HG03097 (cell line): ENCODE results near the gene RAP1A.
A peak's percentile ranks its signal among the peaks of the same experiment; 100 is the strongest.
"Not testable (repeated sequence)": the region's sequence is repeated elsewhere in the genome, so short reads cannot be mapped to it uniquely, and the experiment has no call there.

Source experiments
- ATAC-seq: cut with Tn5 transposase; IDR thresholded peaks from one replicate; pipeline ENCODE4 v1.9.1; 2021; ENCODE audit not compliant: unreplicated experiment, low FRiP score

The RAP1A gene

DNA sequence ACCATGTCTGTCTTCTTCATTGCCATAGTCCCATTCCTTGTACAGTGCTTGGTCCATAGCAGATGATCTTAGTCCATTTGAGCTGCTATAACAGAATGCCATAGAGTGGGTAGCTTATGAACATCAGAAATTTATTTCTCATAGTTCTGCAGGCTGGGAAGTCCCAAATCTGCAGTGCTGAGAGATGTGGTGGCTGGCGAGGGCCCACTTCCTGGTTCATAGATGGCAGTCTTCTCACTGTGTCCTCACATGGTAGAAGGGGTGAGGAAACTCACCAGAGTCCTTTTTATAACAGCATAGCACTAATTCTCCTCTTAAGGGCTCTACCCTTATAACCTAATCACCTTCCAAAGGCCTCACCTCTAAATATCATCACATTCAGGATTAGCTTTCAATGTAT, 23.1 kb upstream of the RAP1A start:
- ATAC-seq = no peak

DNA sequence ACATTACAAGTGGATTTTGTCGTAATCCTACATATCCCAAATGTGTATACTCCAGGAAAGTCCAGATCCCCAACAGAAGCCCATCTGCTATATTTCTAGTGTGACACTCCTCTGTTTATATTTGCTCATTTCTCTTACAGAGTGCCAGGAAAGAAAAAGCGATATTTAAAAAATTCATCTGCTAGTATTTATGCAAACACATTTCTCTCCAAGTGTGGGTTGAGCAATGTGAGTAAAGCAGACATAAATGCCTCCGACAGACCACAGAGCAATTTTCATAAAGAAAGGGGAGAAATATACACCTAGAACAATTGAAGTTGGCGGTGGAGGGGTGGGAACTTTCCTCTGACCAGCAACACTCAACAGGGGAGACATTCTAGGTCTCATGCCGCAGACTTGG, 22.2 kb upstream of the RAP1A start:
- ATAC-seq = no peak

DNA sequence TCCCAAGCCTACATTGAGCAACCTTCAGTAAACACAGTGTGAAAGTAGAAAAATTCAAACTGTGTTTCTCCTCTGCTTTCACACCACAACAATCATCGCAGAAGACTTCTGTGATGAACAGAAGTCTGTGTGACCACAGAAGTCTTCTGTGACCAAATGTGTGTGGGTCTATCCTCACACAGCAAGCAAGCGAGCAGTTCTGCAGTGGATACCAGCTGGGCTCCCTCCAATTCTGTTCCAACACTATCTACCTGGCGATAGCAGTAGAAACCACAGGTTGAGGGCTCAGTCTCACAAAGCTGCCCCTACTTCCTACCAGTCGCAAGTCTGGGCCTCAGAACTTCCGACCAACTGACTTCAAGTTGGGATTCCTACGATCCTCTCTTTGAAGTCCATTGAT, 21.0 kb upstream of the RAP1A start:
- no peak for ATAC-seq

DNA sequence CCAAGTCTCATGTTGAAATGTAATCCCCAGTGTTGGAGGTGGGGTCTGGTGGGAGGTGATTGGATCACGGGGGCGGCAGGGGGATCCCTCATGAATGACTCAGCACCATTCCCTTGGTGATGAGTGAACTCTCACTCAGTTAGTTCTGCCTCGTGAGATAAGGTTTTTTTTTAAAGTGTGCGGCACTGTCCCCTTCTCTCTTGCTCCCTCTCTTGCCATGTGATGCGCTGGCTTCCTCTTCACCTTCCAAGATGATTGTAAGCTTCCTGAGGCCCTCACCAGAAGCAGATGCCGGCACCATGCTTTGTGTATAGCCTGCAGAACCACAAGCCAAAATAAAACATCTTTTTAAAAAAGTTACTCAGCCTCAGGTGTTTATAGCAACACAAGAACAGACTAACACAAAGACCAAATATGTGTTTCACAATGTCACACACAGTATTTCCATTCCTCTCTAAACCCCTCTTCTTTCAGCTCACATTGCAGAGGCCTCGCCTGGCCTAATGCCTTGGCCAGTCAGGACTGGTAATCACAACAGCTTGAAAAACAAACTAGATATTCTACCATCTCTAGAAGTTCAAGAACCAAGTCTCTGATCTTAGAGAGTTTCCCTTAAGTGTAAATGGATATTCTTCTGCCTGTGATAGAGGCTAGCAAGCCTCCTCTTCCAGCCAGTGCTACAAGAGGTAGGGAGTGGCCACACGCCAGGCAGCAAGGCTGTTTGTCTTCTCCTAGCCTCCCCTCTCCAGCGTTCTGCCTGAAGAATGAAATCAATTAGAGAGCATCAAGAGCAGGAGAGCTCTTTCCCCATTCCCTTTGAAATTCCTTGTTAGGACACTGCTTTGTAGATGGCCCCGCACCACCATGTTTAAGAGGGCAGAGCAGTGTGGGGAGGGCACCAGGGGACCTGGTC, 19.6 kb upstream of the RAP1A start:
- no peak for ATAC-seq

DNA sequence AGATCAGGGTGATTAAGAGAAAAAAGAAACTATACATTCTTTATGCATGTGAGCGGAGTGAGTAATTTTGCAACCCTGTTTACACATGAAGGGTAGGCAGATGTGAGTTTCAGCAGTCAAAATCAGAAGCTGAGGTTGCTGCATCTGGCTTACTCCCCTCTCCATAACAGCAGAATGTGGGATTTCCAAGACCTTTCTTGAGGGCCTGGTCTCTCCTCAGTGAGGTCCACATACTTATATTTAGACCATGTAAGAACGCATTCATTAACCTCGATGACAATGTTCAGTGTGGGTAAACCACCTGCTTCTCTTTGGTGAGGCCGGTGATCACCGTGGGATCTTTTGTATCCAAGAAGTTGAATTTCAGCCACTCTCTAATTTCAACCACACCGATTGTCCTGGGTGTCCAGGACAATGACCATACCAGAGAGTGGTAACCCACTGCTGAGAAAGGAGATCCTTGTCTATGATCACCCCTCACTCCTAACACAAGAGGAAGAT, 18.7 kb upstream of the RAP1A start:
- peak; percentile 51 for ATAC-seq

DNA sequence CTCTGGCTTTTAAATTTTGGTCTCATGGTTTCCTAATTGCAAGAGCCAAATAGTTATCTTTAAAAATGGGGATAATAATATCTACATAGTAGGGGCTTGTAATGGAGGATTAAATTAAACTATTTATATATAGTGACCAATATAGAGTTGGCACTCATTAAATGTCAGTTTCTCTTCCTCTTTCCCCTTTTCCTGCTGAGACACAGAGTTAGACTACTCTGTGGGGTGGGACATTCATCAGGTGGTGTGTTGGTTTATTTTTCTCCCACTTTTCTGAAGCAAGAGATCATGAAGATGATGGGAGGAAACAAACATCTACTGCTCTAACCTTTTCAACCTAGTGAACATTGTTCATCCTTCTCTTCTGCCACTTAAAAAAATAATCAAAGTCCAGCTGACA, 17.3 kb upstream of the RAP1A start:
- ATAC-seq = no peak

DNA sequence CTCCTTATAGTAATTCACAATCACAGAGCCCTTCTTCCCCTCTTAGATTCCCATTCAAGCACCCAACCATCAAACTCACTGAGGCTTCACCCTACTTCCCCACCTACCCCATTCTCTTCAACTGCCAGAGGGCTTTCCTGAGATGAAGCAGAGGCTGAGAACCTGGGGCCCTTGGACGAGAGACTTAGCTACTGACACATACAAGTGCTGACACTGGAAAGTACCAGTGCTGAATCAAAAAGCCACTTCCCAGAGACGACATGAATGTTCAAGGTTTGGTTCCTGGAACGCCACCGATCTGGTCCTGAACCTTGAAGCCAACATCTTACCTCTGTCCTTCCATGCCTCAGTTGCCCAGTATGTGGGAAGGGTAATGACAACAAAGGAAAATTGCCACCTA, 16.6 kb upstream of the RAP1A start:
- no peak for ATAC-seq

DNA sequence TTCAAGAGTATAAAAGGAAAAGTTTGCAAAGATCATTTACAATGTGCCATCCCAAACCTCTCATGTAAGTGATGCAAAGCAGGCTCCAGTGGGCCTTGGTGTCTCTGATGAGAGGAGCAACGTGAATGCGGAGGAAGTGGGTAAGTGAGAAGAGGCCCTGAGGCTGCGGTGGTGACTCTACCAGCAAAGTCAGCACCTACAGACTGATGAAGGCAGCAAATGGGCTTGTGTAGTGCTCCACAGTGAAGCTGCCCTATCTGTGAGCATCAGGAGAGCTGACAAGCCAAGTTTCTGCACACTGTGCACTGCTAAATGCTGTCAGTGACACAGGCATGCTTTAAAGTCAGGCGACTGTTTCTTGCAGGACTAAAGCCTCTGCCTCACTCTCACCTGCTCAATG, 15.6 kb upstream of the RAP1A start:
- no peak for ATAC-seq

DNA sequence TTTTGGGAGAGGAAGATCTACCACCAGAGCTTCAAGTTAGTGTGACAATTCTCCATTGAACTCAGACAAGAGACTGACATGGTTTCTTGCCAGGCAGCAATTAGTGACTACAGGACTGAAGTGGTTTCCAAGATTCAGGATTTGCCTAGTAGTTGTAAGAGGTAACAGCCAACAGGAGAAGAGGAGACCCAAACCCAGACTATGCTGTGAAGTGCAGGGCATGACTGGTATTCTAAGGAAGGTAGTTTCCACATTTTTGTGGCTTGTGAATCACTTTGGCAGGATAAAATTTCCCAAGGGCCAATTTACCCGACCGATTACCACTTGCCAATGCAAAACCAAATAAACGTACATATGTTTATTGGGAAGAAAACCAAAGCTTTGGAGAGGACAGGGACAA, 14.7 kb upstream of the RAP1A start:
- no peak for ATAC-seq

DNA sequence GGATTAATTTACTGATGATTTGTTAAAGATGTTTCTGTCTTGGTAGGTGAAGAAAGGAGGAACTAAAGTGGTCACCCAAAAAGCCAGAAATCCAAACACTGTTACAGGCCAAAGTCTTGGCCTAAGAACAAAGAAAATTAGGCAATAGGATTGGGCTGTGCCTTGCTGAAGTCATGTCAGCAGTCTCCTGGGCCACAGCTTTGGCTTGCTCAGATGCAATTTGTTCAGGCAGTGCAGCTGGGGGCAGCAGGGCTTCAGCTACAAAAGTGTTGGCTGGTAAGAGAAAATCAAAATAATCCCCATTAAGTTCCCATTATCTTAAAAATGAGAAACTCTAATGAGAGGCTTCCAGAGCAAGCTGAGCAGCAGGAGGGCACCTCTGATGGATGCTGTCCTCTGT, 14.0 kb upstream of the RAP1A start:
- no peak for ATAC-seq

DNA sequence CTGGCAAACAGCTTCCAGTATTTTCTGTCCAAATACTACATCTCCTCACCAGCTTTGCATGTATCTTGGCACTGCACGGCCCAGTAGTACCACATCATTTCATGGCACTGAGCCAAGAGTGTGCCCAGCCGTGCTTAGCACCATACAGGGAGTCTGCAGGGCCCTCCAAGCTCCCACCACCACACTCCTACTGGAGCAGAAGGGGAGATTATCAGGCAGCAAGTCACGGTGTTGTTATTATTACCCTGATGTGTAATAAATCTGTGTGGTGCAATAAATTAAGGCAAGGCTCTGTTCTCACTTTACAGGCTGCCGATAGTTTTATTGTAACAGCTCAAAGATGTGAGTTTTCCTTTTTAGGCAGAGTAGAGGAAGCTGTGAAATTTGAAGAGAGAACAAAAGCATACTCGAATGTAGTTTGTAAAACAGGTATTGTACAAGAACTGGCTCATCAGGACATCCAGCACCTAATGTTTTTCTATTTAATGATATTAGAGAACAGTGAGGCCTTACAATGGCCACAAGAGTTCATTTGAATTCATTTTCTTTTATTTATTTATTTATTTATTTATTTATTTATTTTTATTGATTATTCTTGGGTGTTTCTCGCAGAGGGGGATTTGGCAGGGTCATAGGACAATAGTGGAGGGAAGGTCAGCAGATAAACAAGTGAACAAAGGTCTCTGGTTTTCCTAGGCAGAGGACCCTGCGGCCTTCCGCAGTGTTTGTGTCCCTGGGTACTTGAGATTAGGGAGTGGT, 13.0 kb upstream of the RAP1A start:
- ATAC-seq = not testable (repeated sequence)

DNA sequence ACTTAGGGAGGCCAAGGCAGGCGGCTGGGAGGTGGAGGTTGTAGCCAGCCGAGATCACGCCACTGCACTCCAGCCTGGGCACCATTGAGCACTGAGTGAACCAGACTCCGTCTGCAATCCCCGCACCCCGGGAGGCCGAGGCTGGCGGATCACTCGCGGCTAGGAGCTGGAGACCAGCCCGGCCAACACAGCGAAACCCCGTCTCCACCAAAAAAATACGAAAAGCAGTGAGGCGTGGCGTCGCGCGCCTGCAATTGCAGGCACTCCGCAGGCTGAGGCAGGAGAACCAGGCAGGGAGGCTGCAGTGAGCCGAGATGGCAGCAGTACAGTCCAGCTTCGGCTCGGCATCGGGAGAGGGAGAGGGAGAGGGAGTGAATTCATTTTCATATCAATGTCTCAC, 11.1 kb upstream of the RAP1A start:
- ATAC-seq = not testable (repeated sequence)

DNA sequence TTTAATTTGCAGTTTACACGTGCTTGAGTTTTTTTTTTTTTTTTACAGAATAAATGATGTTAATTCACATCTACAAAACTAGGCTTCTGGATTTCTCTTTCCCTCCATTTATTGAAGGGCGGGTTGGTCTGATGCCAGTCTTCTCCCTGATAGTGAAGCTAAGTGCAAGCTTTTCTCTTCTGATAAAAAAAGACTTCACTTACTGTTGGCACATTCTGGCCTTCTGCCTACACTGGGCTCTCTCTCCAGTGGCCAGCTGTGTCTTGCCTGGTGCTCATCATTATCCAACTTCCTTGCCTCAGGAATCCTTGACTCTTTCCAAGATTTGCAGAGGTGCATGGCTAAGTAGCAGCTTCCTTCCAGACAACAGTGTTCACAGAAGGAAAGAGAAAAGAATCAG, 7.6 kb upstream of the RAP1A start:
- no peak for ATAC-seq

DNA sequence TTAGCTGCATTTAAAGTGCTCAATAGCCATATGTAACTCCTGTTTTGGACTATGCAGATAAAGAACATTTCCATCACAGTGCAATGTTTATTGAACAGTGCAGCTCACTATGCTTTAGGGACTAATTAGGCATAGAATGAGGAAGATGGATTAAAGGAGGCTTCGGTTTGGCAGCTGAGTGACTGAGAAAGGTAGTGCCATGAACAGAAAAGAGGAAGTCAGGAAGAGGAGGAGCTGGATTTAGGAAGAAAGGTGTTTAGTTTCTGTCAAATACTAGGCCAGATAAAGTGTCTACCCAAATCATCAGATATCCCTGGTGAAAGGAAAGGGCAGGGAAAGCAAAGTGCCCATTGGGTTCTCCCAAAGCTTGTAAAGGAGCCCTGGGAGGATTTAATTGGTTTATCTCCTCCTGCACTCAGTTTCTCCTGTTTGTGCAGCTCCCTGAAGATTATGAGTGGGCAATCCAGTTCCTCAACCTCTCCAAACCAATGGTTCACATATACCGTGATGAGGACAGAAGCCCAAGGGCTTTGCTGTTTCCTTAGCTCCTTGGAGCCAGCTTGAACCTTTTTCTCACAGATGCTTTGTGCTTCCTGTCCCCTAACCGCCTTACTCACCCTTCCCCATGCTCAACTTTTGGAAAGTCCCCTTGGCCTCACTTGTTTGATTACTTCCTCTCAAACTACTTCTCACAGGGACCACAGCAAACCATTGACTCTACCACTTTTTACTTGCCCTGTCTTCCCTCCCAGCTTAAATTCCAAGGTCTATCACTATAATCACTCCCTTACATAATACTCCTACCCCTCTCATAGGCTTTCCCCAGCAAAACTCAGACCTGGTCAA, 3.5 kb upstream of the RAP1A start:
- peak; percentile 51 for ATAC-seq

DNA sequence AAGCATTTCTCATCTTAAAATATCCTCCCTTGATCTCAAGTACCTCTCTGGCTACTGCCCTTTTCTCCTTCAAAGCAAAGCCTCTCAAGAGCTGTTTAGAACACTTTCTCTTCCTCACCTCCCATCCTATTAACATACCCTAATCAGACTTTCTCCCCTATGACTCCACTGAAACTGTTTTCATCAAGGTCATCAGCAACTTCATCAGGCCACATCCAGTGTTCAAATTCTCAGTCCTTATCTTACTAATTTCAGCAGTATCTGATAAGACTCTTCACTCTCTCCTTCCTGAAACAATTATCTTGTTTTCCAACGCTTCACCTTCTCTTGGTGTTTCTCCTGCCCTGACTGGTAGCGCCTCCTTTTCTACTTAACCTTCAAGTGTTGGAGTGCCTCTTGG, 1.5 kb upstream of the RAP1A start:
- no peak for ATAC-seq

DNA sequence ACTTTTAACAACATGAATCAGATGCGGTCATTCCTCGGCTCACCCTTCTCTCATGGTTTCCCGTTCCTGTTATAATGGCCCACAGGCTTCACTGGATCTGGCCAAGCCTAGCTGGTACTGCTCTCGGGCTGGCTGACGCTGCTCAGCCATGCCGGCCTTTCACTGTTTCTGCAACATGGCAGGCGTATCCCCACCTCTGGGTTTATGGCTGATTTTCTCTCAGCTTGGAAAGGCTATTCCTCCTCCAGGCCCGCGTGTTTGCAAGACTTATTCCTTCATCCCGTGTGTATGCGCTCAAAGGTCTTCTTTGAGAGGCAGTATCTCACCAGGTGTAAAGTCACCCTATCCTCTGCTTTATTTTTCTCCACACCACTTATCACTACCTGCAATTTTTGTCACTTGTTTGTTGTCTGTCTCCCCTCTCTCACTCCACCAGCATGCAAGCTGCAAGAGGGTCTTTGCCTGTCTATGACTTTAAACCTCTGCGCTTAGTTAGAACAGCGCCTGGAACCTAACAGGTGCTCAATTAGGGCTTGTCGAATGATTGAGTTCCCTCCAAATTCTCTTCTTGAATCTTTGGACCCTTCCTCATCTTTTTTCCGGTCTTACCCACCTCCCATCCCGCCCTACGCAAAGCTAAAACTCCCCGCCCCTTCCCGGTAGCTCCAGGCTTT, 491 bp upstream of the RAP1A start:
- peak; percentile 1 for ATAC-seq

DNA sequence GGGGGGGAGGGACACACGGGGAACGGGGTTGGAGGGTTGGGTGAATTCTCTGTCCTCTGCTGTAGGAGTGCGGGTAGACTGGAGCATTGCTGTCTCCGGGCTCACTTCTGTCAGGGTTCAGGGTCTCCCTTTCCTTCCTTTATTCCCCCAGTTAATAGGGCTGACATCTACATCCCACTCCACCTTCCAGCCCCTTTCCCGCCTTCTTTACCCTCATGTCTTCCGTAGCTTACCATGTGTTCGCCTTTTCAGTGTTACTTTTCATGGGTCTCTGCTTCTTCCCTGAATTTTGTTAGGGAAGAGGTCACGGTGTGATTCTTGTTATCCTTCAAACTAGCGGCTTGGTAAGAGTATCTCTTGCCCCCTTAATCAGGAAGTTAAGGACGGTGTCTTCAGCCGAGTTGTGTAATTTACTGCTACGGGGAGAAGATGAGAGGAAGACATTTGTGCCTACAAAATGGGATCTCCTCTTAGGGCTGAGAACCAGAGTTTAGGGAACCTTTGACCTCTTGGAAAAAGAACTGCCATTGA, 917 bp downstream of the RAP1A start:
- ATAC-seq = no peak

DNA sequence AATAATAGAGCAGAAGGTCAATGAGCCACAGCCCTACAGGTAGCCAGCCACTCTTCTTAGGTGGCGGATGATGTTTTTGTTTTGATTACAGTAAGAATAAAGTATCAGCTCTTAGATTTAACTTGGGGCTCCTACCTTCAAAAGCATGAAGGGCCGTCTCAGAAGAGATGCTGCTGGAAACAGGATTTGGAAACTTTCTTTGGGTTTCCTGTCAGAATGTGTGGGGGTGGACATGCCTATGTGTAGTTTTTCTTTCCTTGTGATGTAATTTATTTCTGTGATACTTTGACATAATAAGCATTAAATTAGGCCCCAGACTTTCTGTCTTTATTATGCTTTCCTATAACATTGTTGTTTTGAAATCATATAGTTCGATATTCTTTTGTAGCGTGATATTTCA, 1.5 kb downstream of the RAP1A start:
- no peak for ATAC-seq

DNA sequence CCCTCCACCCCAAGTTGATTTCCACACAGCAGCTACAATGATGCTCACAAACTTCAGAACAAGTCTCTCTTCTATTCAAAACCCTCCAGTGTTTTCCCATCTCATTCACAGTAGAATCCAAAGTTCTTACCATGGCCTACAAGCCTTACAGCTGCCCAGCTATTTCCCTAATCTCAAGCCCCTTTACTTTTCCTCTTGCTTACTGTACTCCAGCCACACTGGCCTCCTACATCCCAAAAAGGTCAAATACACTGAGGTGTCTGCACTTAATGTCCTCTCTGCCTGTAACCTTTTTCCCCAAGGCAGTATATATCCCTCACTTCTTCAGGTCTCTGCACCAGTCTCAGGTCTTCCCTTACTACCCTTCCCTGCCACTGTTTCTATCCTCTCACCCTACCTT, 2.6 kb downstream of the RAP1A start:
- no peak for ATAC-seq

DNA sequence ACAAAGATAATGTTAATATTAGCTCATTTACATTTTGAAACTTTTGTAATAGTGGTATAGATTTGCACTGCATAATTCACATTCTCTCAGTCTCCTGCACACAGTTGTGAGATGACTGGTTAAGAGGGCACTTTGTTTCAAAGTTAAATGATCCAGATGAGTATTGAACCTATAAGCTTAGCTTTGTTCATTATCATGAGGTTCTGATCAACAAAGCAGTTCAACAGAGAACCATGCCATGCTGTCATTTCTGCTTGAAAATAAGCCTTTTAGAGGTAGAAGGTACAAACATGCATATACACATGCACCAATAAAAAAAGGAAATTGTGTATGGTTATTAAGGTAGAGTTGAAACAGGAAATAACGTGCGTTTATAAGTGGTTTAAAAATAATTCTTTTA, 4.8 kb downstream of the RAP1A start:
- no peak for ATAC-seq
